ENCODE results near the gene COCH.

DNA sequence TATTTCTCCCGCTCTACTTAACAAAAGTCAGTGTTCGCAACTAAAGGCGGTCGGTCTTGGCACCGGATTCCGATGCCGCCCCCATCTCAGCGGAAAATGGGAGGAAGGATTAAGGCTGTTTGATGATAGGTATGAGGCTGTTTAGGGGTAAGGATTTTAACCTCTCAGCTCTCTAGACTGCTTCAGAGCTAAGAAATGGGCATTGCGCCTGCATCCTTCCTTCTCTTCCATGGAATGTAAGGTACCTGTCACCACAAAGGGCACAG lies 1.4 kb downstream of the COCH start:
- TF ChIP-seq, protein P1, sequence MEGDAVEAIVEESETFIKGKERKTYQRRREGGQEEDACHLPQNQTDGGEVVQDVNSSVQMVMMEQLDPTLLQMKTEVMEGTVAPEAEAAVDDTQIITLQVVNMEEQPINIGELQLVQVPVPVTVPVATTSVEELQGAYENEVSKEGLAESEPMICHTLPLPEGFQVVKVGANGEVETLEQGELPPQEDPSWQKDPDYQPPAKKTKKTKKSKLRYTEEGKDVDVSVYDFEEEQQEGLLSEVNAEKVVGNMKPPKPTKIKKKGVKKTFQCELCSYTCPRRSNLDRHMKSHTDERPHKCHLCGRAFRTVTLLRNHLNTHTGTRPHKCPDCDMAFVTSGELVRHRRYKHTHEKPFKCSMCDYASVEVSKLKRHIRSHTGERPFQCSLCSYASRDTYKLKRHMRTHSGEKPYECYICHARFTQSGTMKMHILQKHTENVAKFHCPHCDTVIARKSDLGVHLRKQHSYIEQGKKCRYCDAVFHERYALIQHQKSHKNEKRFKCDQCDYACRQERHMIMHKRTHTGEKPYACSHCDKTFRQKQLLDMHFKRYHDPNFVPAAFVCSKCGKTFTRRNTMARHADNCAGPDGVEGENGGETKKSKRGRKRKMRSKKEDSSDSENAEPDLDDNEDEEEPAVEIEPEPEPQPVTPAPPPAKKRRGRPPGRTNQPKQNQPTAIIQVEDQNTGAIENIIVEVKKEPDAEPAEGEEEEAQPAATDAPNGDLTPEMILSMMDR (conservative IDR thresholded peaks at IDR 0.05; ENCODE audit: low read depth, low read length) = no peak
- no peak for TF ChIP-seq EZH2 (IDR thresholded peaks at IDR 0.05; ENCODE audit: borderline replicate concordance, low read depth, low read length, poor library complexity, severe bottlenecking)
